GM21786 (cell line): ENCODE results near the gene STOX2.

ENCODE experiments used
- ATAC-seq: cut with Tn5 transposase; IDR thresholded peaks from one replicate; pipeline ENCODE4 v1.9.1; 2021; ENCODE audit not compliant: unreplicated experiment

STOX2 gene

DNA sequence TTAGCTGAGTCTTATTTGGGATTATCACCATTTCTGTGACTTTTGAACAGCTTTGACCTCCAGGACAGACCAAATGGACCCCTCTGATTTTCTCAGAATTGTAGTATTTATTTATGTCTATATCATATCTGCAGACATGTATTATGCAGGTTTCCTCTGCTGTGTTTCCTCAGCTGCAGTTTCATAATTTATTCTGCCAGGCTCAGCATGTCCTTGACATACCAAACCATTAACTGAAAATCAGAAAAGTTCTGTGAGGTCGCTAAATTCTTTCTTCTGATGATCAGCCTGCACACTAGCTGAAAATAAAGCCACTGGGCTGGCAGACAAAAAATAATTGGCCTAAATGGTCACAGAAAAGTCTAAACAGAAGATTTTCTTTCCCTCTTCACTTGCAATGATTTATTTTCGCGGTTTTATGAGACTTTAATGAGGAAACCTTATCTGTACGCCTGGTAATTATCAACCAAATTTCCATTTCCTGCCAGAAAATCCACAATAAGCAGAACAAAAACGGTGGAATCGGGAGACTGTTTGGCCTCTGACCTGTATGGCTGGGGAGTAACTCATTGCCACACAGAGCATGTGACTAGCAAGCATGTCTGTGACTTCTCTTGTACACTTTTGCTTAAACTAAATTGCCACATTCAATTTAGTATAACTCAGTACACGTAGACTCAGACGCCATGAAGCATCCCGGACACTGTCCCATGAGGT lies 161.6 kb downstream of the STOX2 start:
- ATAC-seq: no peak

DNA sequence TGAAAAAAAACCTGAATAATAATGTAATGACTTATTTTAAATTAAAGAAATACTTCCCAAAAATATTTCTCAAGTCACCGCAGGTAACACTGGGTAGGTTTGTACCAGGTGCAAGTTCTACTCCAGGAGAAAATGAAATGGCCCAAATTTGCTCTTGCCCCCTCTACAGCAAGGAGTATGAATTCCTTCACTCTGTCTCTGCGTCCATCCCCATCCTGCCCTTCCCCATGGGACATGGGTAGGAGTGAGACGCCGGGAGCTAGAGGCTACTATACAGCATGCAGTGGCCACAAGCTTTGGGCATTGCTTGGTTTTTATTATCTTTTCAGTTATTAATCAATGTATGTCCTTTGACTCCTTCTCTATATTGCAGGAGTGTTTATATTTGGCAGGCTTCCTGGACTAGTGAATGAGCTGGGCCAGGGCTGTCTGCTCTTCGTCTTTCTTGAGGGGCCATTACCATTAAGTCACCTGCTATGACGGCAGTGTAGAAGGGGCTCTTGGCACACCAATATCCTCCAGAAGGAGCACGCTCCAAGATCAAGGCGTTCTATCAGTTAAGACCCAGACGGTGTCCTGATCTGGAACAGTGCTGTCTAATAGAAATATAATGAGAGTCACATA lies 162.9 kb downstream of the STOX2 start:
- no peak for ATAC-seq
